Left lung (tissue), 10 donors: Measurements from ENCODE around the gene ULK4. TPM values are rescaled to one million over a fixed set of nuclear protein-coding genes. Genes with fewer than 3 reads are reported as not detected.
A peak's percentile ranks its signal among the peaks of the same experiment; 100 is the strongest.

Experiments
- ATAC-seq: fragments of 200-7000 bp; cut with Tn5 transposase; one replicate; pipeline ENCODE4 v1.9.1; 2020; ENCODE audit warnings: moderate library complexity
- DNase-seq, 4 donors: peaks; one replicate each; pipeline ENCODE4 v3.0.0-alpha.2; 2013 to 2020
- H3K27ac ChIP-seq, 2 donors: fragments of 200-600 bp; sonication (generic) in 1 of 2; one replicate each; pipeline versions ENCODE4 v1.5.0 to v1.8.0; 2020 to 2021
- H3K27me3 ChIP-seq, 2 donors: fragments of 200-600 bp; sonication (generic) in 1 of 2; one replicate each; pipeline versions ENCODE4 v1.5.0 to v1.8.0; 2020 to 2021
- H3K36me3 ChIP-seq, 2 donors: fragments of 200-600 bp; sonication (generic) in 1 of 2; one replicate each; pipeline versions ENCODE4 v1.5.0 to v1.8.0; 2020 to 2021
- H3K4me1 ChIP-seq, 2 donors: fragments of 200-600 bp; one replicate each; pipeline ENCODE4 v1.8.0; 2021
- H3K4me3 ChIP-seq, 2 donors: fragments of 200-600 bp; sonication (generic) in 1 of 2; one replicate each; pipeline versions ENCODE4 v1.5.0 to v1.8.0; 2020 to 2021; ENCODE audit warnings: mild to moderate bottlenecking in 1 of 2
- H3K9me3 ChIP-seq, 2 donors: fragments of 200-600 bp; sonication (generic) in 1 of 2; one replicate each; pipeline versions ENCODE4 v1.5.0 to v1.8.0; 2020 to 2021
- intact Hi-C, 2 donors: fragments of 100-400 bp; cut with DNase I; formaldehyde crosslinking; loops; one replicate each; pipeline versions ENCODE4 v1.11.2 to v1.14.2; 2022
- polyA plus RNA-seq, 6 donors: library from polyadenylated mRNA; unstranded; fragments of 120-200 nt; gene quantifications; one replicate each; pipeline ENCODE4 v1.2.1, GENCODE V29; 2013; ENCODE audit not compliant: insufficient read length in 6 of 6
- total RNA-seq, 2 donors: library from RNA; stranded (reverse); fragmentation: NEBNext Ultra II Directional; extraction: Animal tissue kit (Norgen Biotek cat#: 25700); gene quantifications; one replicate each; pipeline ENCODE4 v1.2.1, GENCODE V29; 2021
- TF ChIP-seq, protein P1 (sequence below), 2 donors: fragments of 200-600 bp; sonication (generic) in 1 of 2; IDR thresholded peaks; one replicate each; pipeline versions ENCODE4 v1.5.0 to v1.8.0; 2021; ENCODE audit warnings: antibody characterized with exemption in 2 of 2
- donor health status: DM: no; HTN: yes; CAD: no.
- donor health status: DM: no; HTN: no; CAD: no.

ULK4 gene
- total and polyA plus RNA-seq, 8 donors: 3.9 to 12.1 (median 5.6) TPM

DNA sequence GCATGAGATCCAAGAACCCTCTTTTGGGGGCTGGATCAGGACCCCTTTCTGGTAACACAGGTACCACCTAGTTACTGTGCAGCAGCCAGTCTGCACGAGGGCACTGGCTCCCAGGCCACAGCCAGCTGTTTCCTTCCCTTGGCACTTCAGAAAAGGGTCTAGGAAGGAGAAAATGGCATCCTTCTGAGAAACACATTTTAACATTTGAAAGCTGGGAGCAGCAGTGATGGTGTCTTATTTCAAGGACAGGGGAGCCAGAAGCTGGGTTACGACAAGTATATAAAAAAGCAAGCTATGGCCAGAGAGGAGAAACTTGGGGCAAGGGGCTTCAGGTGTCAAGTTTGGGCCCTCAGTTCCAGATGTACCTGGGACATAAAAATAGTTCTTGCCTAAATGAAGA lies 479.8 kb downstream of the ULK4 start:
- intact Hi-C loops: no loop called here

DNA sequence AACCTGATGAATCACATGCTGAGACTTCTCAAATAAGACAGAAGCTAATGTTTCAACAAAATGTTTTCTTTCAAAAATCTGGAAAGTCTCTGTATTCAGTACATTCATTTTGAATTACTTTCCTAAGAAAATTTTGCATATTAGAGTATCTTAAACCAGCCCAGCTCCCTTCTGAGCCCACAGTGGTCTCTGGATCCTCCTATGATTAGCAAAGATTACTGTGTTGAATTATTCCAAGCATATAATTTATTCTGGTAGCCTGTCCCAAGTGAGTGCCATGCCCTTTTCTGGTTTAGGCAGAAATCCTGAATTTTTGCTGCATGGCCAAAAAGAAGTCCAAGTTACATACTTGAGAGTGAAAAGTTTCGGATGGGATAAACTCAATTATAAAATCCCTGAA lies 483.6 kb downstream of the ULK4 start:
- no peak for ATAC-seq
- Histone ChIP-seq H3K4me3 (no peak overlapping the region), H3K27ac (no peak overlapping the region), H3K4me1 (no peaks in the 10 kb centered on the region), H3K9me3 (peaks cover 0 to 14% of the 10 kb centered on the region in 2 donors), H3K36me3 (no peaks in the 10 kb centered on the region), H3K27me3 (no peaks in the 10 kb centered on the region)
- TF ChIP-seq, protein P1, sequence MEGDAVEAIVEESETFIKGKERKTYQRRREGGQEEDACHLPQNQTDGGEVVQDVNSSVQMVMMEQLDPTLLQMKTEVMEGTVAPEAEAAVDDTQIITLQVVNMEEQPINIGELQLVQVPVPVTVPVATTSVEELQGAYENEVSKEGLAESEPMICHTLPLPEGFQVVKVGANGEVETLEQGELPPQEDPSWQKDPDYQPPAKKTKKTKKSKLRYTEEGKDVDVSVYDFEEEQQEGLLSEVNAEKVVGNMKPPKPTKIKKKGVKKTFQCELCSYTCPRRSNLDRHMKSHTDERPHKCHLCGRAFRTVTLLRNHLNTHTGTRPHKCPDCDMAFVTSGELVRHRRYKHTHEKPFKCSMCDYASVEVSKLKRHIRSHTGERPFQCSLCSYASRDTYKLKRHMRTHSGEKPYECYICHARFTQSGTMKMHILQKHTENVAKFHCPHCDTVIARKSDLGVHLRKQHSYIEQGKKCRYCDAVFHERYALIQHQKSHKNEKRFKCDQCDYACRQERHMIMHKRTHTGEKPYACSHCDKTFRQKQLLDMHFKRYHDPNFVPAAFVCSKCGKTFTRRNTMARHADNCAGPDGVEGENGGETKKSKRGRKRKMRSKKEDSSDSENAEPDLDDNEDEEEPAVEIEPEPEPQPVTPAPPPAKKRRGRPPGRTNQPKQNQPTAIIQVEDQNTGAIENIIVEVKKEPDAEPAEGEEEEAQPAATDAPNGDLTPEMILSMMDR (IDR thresholded peaks at IDR 0.05): no peak
- intact Hi-C loops: no loop called here
- DNase-seq: peak in 1 of 4 donors; percentile 19

More for the DNA sequence above, 479.8 kb downstream of the ULK4 start:
- ATAC-seq (no peak), DNase-seq (no peak)
- Histone ChIP-seq H3K27me3 (no peaks in the 10 kb centered on the region), H3K4me1 (no peaks in the 10 kb centered on the region), H3K27ac (no peak overlapping the region), H3K4me3 (no peak overlapping the region), H3K9me3 (no peaks in the 10 kb centered on the region), H3K36me3 (no peaks in the 10 kb centered on the region)
- TF ChIP-seq, protein P1 (IDR thresholded peaks at IDR 0.05): no peak

DNA sequence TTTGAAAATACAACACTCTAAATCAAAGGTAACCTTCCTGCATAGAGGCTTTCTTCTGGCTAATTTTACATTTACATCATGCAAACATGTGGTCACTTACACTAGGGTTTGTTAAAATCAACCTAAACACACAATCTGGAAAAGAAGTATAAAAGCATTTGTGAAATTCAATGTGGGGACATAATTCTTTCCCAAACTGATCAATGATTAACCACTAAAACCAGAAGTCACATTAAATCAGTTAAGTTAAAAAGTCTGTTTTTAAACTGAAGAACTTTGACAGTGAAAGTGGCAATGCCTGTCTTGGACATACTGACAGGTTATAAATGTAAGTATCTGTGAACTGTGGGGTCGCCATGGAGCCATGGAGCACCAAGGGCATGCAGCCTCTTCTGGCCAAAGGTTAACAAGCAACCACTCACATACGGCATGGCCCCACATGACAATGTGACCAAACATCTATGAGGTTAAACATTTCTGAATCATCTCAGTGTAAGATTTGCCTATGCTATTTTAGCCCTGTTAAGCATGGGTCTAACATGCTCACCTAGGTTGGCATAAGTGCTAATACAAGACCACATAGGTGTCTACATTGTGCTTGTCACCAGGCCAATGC lies 484.4 kb downstream of the ULK4 start:
- Histone ChIP-seq H3K27me3 (no peaks in the 10 kb centered on the region), H3K4me1 (no peaks in the 10 kb centered on the region), H3K9me3 (peaks cover 0 to 21% of the 10 kb centered on the region in 2 donors), H3K27ac (no peak overlapping the region), H3K4me3 (no peak overlapping the region), H3K36me3 (no peaks in the 10 kb centered on the region)
- ATAC-seq (no peak), DNase-seq (no peak)
- TF ChIP-seq, protein P1 (IDR thresholded peaks at IDR 0.05): no peak
- intact Hi-C loops: no loop called here

DNA sequence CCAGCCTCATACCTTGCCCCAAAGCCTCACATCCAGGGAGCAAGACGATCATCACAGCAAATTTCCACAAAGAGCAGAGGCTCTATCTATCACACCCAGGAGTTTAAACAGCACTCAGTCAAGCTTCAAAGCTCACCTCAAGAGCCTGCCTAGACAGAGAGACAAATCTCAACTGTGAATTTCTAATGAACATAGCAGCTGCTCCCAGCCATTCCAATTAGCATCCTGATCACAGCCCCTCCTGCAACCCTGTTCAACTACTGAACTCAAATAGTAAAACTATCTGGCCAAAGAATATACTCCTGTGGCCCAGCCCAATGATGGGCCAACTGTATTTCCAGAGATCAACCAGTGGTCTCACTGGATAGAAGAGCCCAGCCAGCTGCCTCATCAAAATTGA lies 492.8 kb downstream of the ULK4 start:
- Histone ChIP-seq H3K4me1 (no peaks in the 10 kb centered on the region), H3K27ac (no peak overlapping the region), H3K27me3 (no peaks in the 10 kb centered on the region), H3K4me3 (no peak overlapping the region), H3K9me3 (peaks cover 0 to 55% of the 10 kb centered on the region in 2 donors), H3K36me3 (no peaks in the 10 kb centered on the region)
- TF ChIP-seq, protein P1 (IDR thresholded peaks at IDR 0.05): no peak
- no peak for DNase-seq
- intact Hi-C loops: no loop called here
- no peak for ATAC-seq

DNA sequence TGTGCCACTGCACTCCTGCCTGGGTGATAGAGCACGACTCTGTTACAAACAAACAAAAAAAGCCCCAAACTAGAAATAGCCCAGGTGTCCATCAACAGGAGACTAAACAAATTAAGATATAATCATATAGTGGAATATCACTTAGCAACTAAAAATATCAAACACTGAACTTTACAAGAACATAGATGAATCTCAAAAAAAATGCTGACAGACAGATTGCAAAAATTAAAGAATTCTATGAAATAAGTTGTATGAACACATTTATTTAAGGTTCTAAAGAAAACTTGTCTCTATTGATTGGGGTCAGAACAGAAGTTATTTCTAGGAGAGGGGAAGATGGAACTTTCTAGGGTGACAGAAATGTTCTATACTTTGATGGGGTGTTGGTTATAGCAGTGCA lies 494.4 kb downstream of the ULK4 start:
- H3K4me1 ChIP-seq: no peaks in the 10 kb centered on the region
- DNase-seq: no peak
- no peak overlapping the region for H3K4me3 ChIP-seq
- no peaks in the 10 kb centered on the region for H3K36me3 ChIP-seq
- no peak for ATAC-seq
- H3K27ac ChIP-seq: no peak overlapping the region
- no peaks in the 10 kb centered on the region for H3K27me3 ChIP-seq
- TF ChIP-seq, protein P1 (IDR thresholded peaks at IDR 0.05): no peak
- H3K9me3 ChIP-seq: peaks cover 0 to 39% of the 10 kb centered on the region in 2 donors
- intact Hi-C loops: no loop called here
